NCI-H1694 (cell line): ENCODE measurements around the gene SPR.
"Not testable (repeated sequence)": the region's sequence is repeated elsewhere in the genome, so short reads cannot be mapped to it uniquely, and the experiment has no call there.

Source experiments
- DNase-seq: peaks from one replicate; lab custom pipeline; 2025; lab: John Stamatoyannopoulos, UW

Gene SPR

DNA sequence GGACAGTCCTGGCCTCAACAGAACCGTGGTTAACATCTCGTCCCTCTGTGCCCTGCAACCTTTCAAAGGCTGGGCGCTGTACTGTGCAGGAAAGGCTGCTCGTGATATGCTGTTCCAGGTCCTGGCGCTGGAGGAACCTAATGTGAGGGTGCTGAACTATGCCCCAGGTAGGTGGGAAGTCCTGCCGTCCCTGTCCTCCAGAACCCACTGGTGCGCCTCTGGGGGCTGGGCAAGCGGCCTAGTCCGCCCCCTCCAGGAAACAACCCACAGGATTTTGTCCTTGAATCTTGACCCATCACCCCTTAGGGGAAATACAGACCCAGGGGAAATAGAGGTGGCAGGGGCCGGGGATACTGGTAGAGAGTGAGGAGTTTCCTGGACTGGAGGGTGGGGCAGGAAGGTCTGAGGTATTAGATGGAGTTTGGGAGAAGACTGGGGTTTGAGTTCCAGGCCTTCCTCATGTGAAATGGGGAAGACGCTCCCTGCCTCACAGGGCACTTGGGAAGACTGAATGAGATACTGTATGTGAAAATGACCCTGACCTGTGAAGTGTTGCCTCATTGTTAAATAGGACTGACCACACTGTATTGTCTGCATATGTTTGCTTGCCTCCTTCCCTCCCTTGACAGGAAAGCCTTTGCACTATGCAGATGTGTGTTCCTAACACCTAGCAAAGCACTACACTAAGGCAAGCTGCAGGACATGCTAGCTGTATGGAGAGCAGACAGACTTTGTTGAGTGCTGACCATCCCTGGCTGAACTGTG, 1.4 kb downstream of the SPR start:
- DNase-seq = no peak

GRCh38 chr2:72889991-72890390, 2.8 kb downstream of the SPR start:
- no peak for DNase-seq

- DNase-seq = no peak
These were observed 4.0 kb downstream of the SPR start for GRCh38 chr2:72891091-72891818.

DNA sequence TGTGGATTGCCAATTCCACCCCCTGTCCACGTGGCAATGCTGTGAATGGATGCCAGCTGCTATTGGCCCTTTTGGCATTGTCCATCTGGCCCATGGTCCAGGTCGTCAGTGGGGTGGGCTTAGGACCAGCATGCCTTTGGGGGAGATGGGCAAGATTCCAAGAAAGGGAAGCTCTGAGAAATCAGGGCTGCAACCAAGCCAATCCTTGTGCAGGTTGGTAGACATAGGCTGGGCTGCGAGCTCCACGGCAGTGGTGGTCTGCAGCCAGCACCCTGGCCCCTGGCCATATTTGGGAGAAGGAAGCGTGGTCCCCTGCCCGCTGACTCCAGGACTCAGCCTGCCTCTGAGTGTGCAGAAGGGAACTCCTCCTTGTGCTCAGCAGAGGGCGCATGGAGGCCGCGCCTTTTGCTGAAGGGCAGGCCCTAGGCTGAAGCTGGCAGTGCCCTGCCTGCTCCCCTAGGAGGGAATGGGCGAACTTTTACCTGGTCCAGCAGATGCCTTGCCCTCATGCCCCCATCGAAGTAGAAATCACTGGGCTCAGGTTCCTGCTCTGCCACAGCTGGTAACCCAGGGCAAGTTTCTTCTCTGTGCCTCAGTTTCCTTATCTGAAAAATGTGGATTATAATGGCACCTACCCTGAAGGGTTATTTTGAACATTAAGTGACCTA, 5.4 kb downstream of the SPR start:
- DNase-seq = peak; percentile 75

- DNase-seq = peak; percentile 88
These were observed 6.5 kb downstream of the SPR start for GRCh38 chr2:72893594-72894319.

DNA sequence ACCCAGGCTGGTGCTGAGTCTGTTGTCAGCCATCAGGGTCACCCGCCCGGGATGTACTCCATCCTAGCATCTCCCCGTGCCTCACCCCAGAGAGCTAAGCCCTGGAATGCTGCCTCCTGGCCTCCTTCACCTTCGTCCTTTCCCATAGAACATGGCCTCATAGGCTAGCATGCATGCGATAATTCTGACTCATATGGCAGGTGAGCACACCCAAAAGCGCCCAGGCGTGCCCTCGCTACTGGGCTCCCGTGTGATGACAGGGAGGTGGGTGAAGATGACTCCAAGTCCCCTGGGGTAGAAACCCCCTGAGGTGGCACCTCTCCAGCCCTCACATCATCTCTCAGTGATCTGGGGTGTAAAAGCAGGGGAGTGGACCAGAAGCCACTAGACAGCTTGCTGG, 7.3 kb downstream of the SPR start:
- DNase-seq = no peak

- DNase-seq = no peak
These were observed 7.9 kb downstream of the SPR start for GRCh38 chr2:72895154-72895553.

DNA sequence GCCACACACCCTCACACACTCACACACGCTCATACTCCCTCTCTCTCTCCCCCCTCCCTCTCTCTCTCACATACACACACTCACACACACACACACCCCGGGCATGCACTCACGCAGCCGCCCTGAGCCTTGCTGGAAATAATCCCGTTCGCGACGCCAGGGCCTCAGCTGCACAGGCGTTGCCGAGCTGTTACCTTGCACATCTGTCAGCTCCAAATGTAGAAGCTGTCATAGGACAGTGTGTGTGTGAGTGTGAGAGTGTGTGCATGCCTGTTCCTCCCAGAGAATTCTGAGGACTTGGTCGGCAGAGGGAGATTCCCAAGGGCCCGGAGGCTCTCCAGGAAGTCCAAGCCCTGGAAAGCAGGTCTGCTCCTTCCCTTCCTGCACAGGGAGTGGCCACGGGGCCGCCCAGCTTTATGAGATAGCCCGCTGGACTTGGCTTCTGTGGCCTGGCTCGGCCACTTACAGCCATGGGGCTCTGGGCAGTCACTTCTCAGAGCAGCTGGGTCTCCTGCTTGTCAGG, 8.6 kb downstream of the SPR start:
- DNase-seq = peak; percentile 80

- DNase-seq = no peak
These were observed 9.2 kb downstream of the SPR start for GRCh38 chr2:72896446-72896845.

- DNase-seq = no peak
These were observed 10.8 kb downstream of the SPR start for GRCh38 chr2:72897785-72898584.

DNA sequence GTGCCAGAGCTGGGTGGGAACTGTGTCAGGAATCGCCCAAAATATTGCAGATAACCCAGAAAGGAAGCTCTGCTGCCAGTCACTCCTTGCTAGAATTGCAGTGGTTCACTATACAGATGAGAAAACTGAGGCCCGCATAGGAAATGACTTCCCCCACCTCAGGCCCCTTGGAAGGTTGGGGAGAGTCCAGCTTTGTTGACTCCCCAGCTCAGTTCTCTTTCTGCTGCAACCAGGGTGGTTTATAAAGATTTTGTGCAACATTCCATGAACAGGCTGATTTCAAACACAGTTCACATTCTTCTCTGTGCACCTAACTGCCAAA, 11.3 kb downstream of the SPR start:
- no peak for DNase-seq

DNA sequence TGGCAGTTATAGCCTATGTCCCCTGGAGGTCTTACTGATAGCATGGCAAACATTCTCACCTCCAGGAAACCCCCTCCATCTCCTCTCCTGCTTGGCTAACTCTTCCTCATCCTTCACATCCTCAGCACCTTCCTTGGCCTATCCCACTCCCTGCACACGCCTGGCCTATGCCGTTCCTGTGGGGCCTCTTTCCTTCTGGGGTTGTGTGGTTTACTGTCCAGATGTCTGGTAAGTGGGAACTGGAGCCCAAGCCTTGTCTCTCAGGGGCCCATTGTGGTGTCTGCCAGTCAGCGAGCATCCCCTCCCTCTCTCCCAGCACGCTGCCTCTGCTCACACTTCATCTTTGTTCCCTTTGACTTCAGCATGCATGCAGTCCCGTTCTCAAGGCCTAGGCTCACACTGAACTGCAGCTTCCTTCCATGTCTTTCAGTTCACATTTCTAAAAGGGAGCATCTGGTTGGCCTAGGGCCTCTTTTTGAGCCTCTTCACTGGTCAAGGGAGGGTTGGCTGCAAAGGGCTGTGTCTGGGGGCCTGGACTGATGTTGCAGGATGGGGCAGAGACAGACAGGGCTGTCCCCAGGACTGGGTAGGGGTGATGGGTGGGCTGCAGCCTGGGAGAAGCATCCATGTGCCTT, 13.1 kb downstream of the SPR start:
- DNase-seq = no peak

GRCh38 chr2:72901426-72901825, 14.2 kb downstream of the SPR start:
- no peak for DNase-seq

- DNase-seq = not testable (repeated sequence)
These were observed 20.2 kb downstream of the SPR start for GRCh38 chr2:72907369-72907768.

- no peak for DNase-seq
These were observed 21.5 kb downstream of the SPR start for GRCh38 chr2:72908741-72909140.

- DNase-seq = no peak
These were observed 24.0 kb downstream of the SPR start for GRCh38 chr2:72911256-72911655.

- DNase-seq = no peak
These were observed 26.4 kb downstream of the SPR start for GRCh38 chr2:72913486-72914205.

DNA sequence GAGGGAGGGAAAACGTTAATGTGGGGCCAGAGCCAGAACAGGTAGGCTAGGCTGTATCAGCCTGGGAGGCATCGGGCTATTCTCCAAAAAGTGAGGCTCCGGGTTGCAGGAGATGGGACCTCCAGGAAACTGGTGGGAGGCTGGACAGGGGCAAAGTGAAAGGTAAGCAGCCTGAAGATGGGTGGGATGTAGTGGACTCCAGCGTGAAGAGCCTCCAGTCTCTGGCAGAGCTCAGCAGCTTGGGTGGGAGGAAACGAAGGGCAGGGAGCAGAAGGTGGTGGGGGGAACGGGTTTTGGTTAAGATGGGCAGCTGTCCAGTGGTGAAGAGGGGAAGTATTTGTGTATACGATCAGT, 27.0 kb downstream of the SPR start:
- no peak for DNase-seq

DNA sequence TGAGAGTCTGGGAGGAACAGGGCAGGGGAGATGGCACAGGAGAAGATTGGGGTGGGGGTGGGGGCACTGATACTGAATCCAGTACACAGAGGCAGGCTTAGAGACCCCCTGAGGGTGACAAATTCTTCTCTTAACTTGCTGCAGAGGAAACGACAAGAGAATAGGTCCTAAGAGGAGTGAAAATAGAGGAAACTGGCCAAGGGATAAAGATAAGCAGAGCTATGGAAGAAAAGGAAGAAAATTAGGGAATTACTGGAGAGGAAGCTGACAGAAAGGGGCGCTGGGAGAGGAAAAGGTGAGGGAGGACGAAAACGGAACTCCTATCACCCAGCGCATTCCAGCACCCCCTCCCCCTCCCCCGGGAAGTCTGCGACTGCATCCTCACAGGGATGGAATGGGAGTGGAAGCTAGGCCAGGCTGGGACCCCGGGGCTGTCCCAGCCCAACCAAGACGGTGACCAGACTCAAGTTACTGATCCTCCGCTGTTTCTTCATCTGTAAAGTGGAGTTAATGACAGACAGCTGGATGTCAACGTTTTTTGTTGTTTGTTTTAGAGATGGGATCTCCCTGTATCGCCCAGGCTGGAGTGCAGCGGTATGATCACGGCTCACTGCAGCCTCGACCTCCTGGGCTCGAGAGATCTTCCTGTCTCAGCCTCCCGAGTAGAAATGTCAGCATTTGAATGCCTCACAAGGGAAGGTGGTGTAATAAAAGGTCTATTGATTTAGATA, 27.5 kb downstream of the SPR start:
- DNase-seq = no peak
